ENCODE results near the gene SLC9B1.

SLC9B1 gene

GRCh38 chr4:103018391-103019307 lies 856 bp downstream of the SLC9B1 start:
- no CpG with 5 or more reads among the region's 8 CpGs for WGBS (ENCODE audit: extremely low coverage, insufficient coverage, low lambda C conversion rate)
- Histone ChIP-seq H3K4me3 (ENCODE audit: low read length) (peak overlapping the region; percentile 52), H3K9ac (ENCODE audit: low read length) (peak overlapping the region; percentile 75), H2AK5ac (ENCODE audit: low read length) (no peak overlapping the region), H3K56ac (ENCODE audit: low read length) (peak overlapping the region; percentile 88), H3K18ac (ENCODE audit: low read length) (no peak overlapping the region), H3K4me1 (ENCODE audit: control insufficient read depth, low read depth, low read length) (no peaks in the 10 kb centered on the region), H3K79me1 (ENCODE audit: low read length) (no peaks in the 10 kb centered on the region), H2BK15ac (replicated peaks; ENCODE audit: low read depth) (no peak overlapping the region), H3K36me3 (ENCODE audit: control insufficient read depth, insufficient read depth, low read length) (no peaks in the 10 kb centered on the region), H3K27ac (ENCODE audit: low read depth, low read length) (peak overlapping the region; percentile 47), H2BK5ac (ENCODE audit: low read length) (no peak overlapping the region), H3K4me2 (ENCODE audit: low read length) (peak overlapping the region; percentile 41), H2BK120ac (ENCODE audit: low read depth, low read length) (no peak overlapping the region), H3K79me2 (ENCODE audit: control insufficient read depth, insufficient read depth, low read length) (no peaks in the 10 kb centered on the region), H4K8ac (ENCODE audit: low read depth, low read length) (no peak overlapping the region), H3K27me3 (ENCODE audit: insufficient read depth, low read length, poor library complexity) (no peaks in the 10 kb centered on the region), H3K4ac (ENCODE audit: low read depth, low read length) (no peak overlapping the region), H3K23ac (ENCODE audit: low read length) (no peak overlapping the region), H4K5ac (ENCODE audit: low read length) (peak overlapping the region; percentile 98)
- DNase-seq, result peak; percentile 44

GRCh38 chr4:103012551-103012950 lies 7.0 kb downstream of the SLC9B1 start:
- H2BK120ac ChIP-seq (ENCODE audit: low read depth, low read length), result no peak overlapping the region
- H3K27me3 ChIP-seq (ENCODE audit: insufficient read depth, low read length, poor library complexity), result no peaks in the 10 kb centered on the region
- H3K4me2 ChIP-seq (ENCODE audit: low read length), result no peak overlapping the region
- no peak overlapping the region for H3K4me3 ChIP-seq (ENCODE audit: low read length)
- H4K5ac ChIP-seq (ENCODE audit: low read length), result no peak overlapping the region
- H3K4me1 ChIP-seq (ENCODE audit: control insufficient read depth, low read depth, low read length), result no peaks in the 10 kb centered on the region
- H2BK5ac ChIP-seq (ENCODE audit: low read length), result no peak overlapping the region
- H3K79me2 ChIP-seq (ENCODE audit: control insufficient read depth, insufficient read depth, low read length), result no peaks in the 10 kb centered on the region
- H3K23ac ChIP-seq (ENCODE audit: low read length), result no peak overlapping the region
- H3K4ac ChIP-seq (ENCODE audit: low read depth, low read length), result no peak overlapping the region
- H3K56ac ChIP-seq (ENCODE audit: low read length), result no peak overlapping the region
- H4K8ac ChIP-seq (ENCODE audit: low read depth, low read length), result no peak overlapping the region
- no peak overlapping the region for H3K18ac ChIP-seq (ENCODE audit: low read length)
- DNase-seq, result no peak
- H3K36me3 ChIP-seq (ENCODE audit: control insufficient read depth, insufficient read depth, low read length), result no peaks in the 10 kb centered on the region
- H3K9ac ChIP-seq (ENCODE audit: low read length), result no peak overlapping the region
- H3K27ac ChIP-seq (ENCODE audit: low read depth, low read length), result no peak overlapping the region
- H2AK5ac ChIP-seq (ENCODE audit: low read length), result no peak overlapping the region
- no peak overlapping the region for H2BK15ac ChIP-seq (replicated peaks; ENCODE audit: low read depth)
- no peaks in the 10 kb centered on the region for H3K79me1 ChIP-seq (ENCODE audit: low read length)

- H3K27ac ChIP-seq (ENCODE audit: low read depth, low read length), result no peak overlapping the region
- H3K4me2 ChIP-seq (ENCODE audit: low read length), result no peak overlapping the region
- no peak overlapping the region for H4K8ac ChIP-seq (ENCODE audit: low read depth, low read length)
- no peak overlapping the region for H4K5ac ChIP-seq (ENCODE audit: low read length)
- H3K27me3 ChIP-seq (ENCODE audit: insufficient read depth, low read length, poor library complexity), result no peaks in the 10 kb centered on the region
- H3K36me3 ChIP-seq (ENCODE audit: control insufficient read depth, insufficient read depth, low read length), result no peaks in the 10 kb centered on the region
- H3K23ac ChIP-seq (ENCODE audit: low read length), result no peak overlapping the region
- H3K56ac ChIP-seq (ENCODE audit: low read length), result no peak overlapping the region
- no peak overlapping the region for H2BK120ac ChIP-seq (ENCODE audit: low read depth, low read length)
- no peaks in the 10 kb centered on the region for H3K79me1 ChIP-seq (ENCODE audit: low read length)
- DNase-seq, result no peak
- no peak overlapping the region for H3K4me3 ChIP-seq (ENCODE audit: low read length)
- H3K79me2 ChIP-seq (ENCODE audit: control insufficient read depth, insufficient read depth, low read length), result no peaks in the 10 kb centered on the region
- H3K4ac ChIP-seq (ENCODE audit: low read depth, low read length), result no peak overlapping the region
- no peak overlapping the region for H2BK15ac ChIP-seq (replicated peaks; ENCODE audit: low read depth)
- no peaks in the 10 kb centered on the region for H3K4me1 ChIP-seq (ENCODE audit: control insufficient read depth, low read depth, low read length)
- no CpG with 5 or more reads among the region's 1 CpG for WGBS (ENCODE audit: extremely low coverage, insufficient coverage, low lambda C conversion rate)
- no peak overlapping the region for H2BK5ac ChIP-seq (ENCODE audit: low read length)
- no peak overlapping the region for H3K9ac ChIP-seq (ENCODE audit: low read length)
- H3K18ac ChIP-seq (ENCODE audit: low read length), result no peak overlapping the region
- H2AK5ac ChIP-seq (ENCODE audit: low read length), result no peak overlapping the region
Observed at GRCh38 chr4:103012060-103012459, 7.4 kb downstream of the SLC9B1 start.

GRCh38 chr4:103011378-103012025 lies 8.0 kb downstream of the SLC9B1 start:
- peak; percentile 53 for DNase-seq
- Histone ChIP-seq H4K5ac (ENCODE audit: low read length) (no peak overlapping the region), H4K8ac (ENCODE audit: low read depth, low read length) (no peak overlapping the region), H3K18ac (ENCODE audit: low read length) (no peak overlapping the region), H3K23ac (ENCODE audit: low read length) (no peak overlapping the region), H3K79me1 (ENCODE audit: low read length) (no peaks in the 10 kb centered on the region), H2BK15ac (replicated peaks; ENCODE audit: low read depth) (no peak overlapping the region), H3K4me1 (ENCODE audit: control insufficient read depth, low read depth, low read length) (no peaks in the 10 kb centered on the region), H2BK120ac (ENCODE audit: low read depth, low read length) (no peak overlapping the region), H3K56ac (ENCODE audit: low read length) (no peak overlapping the region), H2AK5ac (ENCODE audit: low read length) (no peak overlapping the region), H3K4me3 (ENCODE audit: low read length) (no peak overlapping the region), H2BK5ac (ENCODE audit: low read length) (no peak overlapping the region), H3K4me2 (ENCODE audit: low read length) (no peak overlapping the region), H3K79me2 (ENCODE audit: control insufficient read depth, insufficient read depth, low read length) (no peaks in the 10 kb centered on the region), H3K4ac (ENCODE audit: low read depth, low read length) (no peak overlapping the region), H3K36me3 (ENCODE audit: control insufficient read depth, insufficient read depth, low read length) (no peaks in the 10 kb centered on the region), H3K27ac (ENCODE audit: low read depth, low read length) (no peak overlapping the region), H3K27me3 (ENCODE audit: insufficient read depth, low read length, poor library complexity) (no peaks in the 10 kb centered on the region), H3K9ac (ENCODE audit: low read length) (no peak overlapping the region)
- WGBS (ENCODE audit: extremely low coverage, insufficient coverage, low lambda C conversion rate), result no CpG with 5 or more reads among the region's 4 CpGs

GRCh38 chr4:103010804-103011203 lies 8.7 kb downstream of the SLC9B1 start:
- H3K4me3 ChIP-seq (ENCODE audit: low read length), result no peak overlapping the region
- no CpG with 5 or more reads among the region's 1 CpG for WGBS (ENCODE audit: extremely low coverage, insufficient coverage, low lambda C conversion rate)
- no peak for DNase-seq
- H2AK5ac ChIP-seq (ENCODE audit: low read length), result no peak overlapping the region
- H3K79me2 ChIP-seq (ENCODE audit: control insufficient read depth, insufficient read depth, low read length), result no peaks in the 10 kb centered on the region
- H3K23ac ChIP-seq (ENCODE audit: low read length), result no peak overlapping the region
- no peak overlapping the region for H3K27ac ChIP-seq (ENCODE audit: low read depth, low read length)
- no peak overlapping the region for H4K5ac ChIP-seq (ENCODE audit: low read length)
- no peaks in the 10 kb centered on the region for H3K4me1 ChIP-seq (ENCODE audit: control insufficient read depth, low read depth, low read length)
- H3K4ac ChIP-seq (ENCODE audit: low read depth, low read length), result no peak overlapping the region
- H2BK120ac ChIP-seq (ENCODE audit: low read depth, low read length), result no peak overlapping the region
- H3K36me3 ChIP-seq (ENCODE audit: control insufficient read depth, insufficient read depth, low read length), result no peaks in the 10 kb centered on the region
- H2BK15ac ChIP-seq (replicated peaks; ENCODE audit: low read depth), result no peak overlapping the region
- no peaks in the 10 kb centered on the region for H3K27me3 ChIP-seq (ENCODE audit: insufficient read depth, low read length, poor library complexity)
- H3K9ac ChIP-seq (ENCODE audit: low read length), result no peak overlapping the region
- no peak overlapping the region for H3K4me2 ChIP-seq (ENCODE audit: low read length)
- H3K56ac ChIP-seq (ENCODE audit: low read length), result no peak overlapping the region
- H3K79me1 ChIP-seq (ENCODE audit: low read length), result no peaks in the 10 kb centered on the region
- no peak overlapping the region for H3K18ac ChIP-seq (ENCODE audit: low read length)
- H4K8ac ChIP-seq (ENCODE audit: low read depth, low read length), result no peak overlapping the region
- H2BK5ac ChIP-seq (ENCODE audit: low read length), result no peak overlapping the region

Data from mesendoderm (in vitro differentiated cells).